DMS53 treated with DMSO at 0.1 percent for 48 hours (cell line): ENCODE results near the gene THTPA.
A peak's percentile ranks its signal among the peaks of the same experiment; 100 is the strongest.
"Not testable (repeated sequence)": the region's sequence is repeated elsewhere in the genome, so short reads cannot be mapped to it uniquely, and the experiment has no call there.

Experiments used
- DNase-seq: peaks from one replicate; lab custom pipeline; 2025; ENCODE audit not compliant: unreplicated experiment; lab: John Stamatoyannopoulos, UW

THTPA gene

DNA sequence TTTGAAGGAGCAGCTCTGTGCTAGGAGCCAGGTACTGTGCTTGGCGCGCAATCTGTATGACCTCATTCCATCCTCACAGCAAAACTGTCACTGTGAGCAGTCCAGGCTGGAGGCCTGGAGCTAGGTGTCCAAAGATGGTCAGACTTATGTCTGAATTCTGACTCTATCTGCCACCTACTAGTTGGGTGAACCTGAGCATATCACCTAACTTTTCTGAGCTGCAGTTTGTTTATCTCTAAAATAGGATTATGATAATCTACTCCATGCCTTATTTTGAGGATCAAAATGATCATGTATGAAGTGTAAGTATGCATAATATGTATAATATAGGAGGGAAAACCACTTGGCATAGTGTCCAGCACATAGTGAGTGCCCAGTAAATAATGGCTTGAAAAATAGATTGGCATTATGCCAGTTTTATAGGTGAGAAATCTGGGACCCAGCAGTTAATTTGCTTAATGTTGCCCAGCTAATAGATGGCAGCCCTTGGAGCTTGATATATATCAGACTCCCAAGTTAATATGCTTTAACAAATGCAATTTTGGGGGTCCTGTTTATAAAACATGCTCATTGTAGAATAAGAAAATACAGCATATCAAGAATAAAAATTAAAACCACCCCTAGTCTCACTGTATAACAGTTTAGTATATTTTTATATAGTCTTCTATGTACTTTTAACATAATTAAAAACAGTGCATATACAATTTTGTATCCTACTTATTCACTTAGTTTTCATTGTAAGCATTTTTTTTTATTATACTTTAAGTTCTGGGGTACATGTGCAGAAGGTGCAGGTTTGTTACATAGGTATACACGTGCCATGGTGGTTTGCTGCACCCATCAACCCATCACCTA, 27.1 kb downstream of the THTPA start:
- DNase-seq, result no peak

DNA sequence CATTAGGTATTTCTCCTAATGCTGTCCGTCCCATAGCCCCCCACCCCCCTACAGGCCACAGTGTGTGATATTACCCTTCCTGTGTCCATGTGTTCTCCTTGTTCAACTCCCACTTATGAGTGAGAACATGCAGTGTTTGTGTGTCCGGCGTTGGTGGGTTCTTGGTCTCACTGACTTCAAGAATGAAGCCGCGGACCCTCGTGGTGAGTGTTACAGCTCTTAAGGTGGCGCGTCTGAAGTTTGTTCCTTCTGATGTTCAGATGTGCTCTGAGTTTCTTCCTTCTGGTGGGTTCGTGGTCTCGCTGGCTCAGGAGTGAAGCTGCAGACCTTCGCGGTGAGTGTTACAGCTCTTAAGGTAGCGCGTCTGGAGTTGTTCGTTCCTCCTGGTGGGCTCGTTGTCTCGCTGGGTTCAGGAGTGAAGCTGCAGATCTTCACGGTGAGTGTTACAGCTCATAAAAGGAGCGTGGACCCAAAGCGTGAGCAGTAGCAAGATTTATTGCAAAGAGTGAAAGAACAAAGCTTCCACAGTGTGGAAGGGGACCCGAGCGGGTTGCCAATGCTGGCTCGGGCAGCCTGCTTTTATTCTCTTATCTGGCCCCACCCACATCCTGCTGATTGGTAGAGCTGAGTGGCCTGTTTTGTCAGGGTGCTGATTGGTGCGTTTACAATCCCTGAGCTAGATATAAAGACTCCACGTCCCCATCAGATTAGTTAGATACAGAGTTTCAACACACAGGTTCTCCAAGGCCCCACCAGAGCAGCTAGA, 27.9 kb downstream of the THTPA start:
- DNase-seq, result not testable (repeated sequence)

DNA sequence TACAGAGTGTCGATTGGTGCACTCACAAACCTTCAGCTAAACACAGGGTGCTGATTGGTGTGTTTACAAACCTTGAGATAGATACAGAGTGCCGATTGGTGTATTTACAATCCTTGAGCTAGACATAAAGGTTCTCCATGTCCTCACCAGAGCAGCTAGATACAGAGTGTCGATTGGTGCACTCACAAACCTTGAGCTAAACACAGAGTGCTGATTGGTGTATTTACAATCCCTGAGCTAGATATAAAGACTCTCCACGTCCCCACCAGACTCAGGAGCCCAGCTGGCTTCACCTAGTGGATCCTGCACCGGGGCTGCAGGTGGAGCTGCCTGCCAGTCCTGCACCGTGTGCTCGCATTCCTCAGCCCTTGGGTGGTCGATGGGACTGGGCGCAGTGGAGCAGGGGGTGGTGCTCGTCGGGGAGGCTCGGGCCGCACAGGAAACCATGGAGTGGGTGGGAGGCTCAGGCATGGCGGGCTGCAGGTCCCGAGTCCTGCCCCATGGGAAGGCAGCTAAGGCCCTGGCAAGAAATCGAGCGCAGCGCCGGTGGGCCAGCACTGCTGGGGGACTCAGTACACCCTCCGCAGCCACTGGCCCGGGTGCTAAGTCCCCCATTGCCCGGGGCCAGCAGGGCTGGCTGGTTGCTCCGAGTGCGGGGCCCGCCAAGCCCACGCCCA, 28.6 kb downstream of the THTPA start:
- DNase-seq, result not testable (repeated sequence)

DNA sequence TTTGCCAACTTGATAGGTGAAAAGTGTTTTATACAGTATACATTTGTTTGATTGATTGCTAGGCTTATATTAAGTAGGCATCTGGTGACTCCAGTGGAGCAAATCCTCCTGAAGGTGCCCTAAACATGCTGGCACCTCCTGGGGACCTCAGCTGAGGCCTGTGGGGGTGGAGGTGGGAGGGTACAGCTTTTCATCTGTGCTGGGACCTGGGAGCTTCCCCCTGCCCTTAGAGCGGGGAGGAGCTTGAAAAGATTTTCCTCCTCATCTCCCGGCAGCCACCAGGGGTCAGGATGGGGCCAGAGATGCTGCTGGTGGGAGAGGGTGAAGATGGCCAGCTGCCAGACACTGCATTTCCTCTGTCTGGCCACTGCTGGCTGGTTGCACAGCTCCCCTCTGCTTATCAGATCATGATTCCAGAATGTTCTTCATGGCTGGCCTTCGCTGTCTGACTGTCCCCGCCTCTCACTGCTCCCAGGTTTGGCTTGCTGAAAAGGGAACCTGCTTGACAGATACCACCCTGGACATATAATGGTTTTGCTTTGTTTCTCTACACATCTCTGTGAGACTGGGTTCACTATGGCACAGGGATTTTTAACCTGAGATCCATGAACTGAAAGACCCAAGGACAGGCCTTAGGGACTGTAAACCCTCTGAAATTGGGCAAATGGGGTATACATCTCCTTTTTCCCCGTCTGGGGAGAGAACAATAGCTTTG, 33.0 kb downstream of the THTPA start:
- peak; percentile 82 for DNase-seq

DNA sequence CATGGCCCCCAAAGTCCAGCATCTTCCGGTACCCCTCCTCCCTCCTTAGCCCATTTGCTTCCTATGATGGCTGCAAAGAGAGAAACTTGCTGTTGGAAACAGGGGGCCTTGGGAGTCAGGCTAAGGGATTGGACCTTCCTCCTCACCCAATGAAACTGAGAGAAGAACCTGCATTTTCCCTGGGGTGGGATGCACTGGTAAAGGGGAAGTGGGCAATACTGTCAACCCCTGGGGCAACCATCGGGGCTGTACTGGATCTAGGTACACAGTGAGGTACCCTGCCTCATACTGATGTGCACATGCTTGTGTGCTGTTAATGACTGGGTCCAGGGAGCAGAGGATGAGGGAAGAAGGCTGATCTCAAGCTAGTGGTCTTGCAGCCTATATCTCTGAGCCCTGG, 33.5 kb downstream of the THTPA start:
- no peak for DNase-seq

DNA sequence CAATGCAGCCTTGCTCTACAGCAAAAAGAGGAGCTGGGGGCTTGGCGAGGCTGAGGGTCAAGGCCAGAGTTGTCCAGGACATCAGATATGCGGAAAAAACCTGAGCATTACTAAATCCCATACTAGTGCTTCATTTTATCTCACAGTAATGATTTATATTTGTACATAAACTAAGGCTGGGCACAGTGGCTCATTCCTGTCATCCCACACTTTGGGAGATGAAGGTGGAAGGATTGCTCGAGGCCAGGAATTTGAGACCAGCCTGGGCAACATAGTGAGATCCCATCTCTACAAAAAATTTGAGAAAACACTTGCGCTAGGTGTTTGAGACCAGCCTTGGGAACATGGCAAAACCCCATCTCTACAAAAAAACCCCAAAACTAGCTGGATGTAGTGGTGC, 34.1 kb downstream of the THTPA start:
- DNase-seq, result no peak

DNA sequence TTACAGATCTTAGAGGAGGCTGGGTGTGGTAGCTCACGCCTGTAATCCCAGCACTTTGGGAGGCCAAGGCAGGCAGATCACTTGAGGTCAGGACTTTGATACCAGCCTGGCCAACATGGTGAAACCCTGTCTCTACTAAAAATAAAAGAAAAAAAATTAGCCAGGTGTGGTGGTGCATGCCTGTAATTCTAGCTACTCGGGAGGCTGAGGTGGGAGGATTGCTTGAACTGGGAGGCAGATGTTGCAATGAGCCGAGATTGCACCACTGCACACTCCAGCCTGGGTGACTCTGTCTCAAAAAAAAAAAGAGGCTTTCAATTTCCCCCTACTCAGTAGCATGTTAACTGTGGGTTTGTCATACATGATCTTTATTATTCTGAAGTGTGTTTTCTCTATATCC, 38.1 kb downstream of the THTPA start:
- not testable (repeated sequence) for DNase-seq

DNA sequence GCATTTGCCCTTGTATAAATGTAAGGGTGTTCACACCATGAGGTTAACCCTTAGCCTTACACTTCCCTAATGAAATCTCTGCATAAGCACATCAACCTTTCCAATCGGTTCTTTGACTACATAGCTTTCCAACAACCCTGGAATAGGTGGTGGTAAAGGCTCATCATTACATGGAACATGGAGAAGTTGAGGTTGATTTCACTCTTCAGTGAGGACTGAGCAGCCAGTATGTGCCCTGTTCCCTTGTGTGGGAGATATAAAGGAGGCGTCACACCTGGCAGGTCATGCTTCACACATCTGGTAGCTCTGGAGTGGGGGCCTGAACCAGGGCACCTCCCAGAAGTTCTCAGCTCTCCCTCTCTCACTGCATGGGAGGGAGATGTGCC, 44.2 kb downstream of the THTPA start:
- no peak for DNase-seq

DNA sequence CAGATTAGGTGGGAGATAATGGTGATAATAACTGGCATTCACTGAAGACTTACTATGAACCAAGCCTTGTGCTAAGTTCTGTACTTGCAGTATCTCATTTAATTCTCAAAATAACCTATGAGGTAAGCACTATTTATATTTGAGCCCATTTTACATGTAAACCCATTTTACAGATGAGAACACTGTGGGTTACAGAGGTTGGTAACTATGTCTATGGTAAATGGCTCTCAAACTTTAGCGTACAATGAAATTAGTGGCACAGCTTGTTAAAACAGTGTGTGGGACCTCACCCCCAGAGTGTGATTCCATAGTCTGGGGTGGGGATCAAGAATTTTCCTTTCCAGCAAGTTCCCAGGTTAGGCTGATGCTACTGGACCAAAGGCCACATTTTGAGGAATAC, 44.7 kb downstream of the THTPA start:
- DNase-seq, result no peak

DNA sequence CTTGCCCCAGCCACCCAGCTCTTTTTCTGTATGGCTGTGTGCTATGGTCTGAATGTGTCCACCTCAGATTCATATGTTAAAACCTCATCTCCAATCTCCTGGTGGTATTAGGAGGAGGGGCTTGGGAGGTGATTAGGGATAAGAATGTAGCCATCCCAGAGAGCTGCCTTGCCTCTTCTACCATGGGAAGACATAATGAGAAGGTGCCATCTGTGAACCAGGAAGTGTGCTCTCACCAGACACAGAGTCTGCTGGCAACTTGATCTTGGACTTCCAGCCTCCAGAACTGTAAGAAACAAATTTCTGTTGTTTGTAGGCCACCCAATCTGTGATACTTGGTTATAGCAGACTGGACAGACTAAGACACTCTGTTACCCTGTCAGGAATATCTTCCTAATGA, 45.4 kb downstream of the THTPA start:
- no peak for DNase-seq

DNA sequence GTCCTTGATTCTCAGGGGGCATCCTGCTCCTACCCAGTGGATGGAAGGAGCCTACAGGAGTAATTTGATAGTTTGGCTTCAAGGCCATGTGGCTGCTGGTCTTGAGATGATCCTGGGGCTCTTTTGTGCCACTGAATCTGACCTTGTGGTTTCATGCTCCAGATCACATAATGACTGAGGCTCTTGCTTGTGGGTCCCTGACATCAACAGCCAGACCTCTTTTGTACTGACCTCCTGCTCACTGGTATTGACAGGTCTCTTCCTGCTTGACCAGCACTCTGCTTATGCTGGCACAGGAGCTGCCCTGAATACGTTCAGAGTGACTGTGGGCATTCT, 45.7 kb downstream of the THTPA start:
- peak; percentile 8 for DNase-seq

DNA sequence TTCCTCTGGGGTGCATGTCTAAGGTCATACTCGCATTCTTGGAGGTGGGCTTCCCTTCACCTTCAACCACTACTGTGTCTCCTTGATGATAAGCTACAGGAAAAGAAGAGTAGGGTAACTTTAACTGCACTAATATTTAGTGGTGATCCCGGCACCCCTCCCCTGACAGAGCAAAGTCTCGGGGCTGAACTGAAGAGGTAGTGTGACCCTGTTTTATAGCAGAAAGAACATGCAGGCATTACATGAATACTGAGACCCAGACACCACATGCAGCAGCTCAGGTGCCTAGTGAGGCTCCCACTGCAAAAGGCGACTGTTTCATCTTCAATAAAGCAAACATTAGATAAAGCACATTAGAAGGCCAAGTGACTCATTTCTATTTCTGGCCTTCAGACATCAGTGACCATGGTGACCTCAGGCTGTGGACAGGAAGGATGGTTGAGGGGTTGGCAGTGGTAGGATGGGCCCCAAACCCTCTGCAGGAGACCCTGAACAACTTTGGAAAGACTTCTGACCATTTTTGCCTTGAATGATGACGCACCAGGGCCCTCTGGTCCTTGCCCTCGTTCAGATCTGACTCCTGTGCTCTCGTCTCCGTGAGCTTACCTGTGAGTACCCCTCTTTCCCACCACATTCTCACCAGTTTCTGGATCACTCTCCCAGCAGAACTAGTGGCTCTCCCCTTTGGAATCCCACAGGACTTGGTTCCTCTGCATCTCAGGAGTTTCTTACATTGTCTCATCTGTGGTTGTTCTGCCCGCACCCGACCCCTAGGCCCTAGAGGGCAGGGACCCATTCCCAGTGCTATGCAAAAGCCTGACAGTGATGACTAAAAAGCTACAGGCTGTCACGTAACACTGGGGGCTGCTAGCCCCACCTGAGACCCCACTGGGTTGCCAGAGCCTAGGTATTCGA, 46.4 kb downstream of the THTPA start:
- DNase-seq, result peak; percentile 48

DNA sequence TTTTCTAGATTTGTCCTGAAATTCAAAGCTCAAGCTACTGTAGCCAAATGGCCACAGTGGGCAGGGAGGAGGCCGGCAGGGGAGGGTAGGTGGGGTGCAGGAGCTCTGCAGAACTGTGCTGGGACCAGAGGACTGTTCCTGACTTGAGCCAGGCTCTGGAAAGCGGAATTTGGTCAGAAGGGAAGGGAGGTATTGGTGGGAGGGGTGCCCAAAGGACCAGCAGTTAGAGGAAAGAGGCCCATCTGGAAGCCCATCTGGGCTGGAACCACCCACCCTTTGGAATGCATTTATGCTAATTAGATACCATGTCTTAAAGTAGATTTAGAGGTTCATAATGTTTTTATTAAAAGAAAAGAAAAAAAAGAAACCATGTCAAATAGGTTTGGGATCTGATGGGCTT, 47.0 kb downstream of the THTPA start:
- no peak for DNase-seq

DNA sequence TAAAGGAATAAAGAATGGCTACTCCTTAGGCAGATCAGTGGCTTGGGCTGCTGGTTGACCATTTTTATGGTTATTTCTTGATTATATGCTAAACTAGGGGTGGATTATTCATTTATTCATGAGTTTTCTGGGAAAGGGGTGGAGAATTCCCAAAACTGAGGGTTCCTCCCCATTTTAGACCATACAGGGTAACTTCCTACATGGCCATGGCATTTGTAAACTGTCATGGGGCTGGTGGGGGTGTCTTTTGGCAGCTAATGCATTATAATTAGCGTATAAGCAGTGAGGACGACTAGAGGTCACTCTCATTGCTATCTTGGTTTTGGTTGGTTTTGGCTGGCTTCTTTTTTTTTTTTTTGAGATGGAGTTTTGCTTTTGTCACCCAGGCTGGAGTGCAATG, 48.1 kb downstream of the THTPA start:
- no peak for DNase-seq

DNA sequence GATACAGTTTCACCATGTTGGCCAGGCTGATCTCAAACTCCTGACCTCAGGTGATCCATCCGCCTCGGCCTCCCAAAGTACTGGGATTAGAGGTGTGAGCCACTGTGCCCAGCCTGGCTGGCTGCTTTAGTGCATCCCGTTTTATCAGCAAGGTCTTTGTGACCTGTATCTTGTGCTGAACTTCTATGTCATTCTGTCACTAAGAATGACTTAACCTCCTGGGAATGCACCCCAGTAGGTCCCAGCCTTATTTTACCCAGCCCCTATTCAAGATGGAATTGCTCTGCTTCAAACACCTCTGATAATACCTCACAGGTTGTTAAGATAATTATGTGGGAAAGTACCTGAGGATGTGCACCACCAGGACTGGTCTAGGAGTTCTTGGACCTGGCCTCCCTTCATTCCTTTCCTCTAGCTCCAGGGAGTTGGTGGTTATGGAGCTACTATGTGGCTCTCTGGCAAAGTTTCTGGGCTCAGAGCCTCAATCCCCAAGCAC, 48.7 kb downstream of the THTPA start:
- no peak for DNase-seq

DNA sequence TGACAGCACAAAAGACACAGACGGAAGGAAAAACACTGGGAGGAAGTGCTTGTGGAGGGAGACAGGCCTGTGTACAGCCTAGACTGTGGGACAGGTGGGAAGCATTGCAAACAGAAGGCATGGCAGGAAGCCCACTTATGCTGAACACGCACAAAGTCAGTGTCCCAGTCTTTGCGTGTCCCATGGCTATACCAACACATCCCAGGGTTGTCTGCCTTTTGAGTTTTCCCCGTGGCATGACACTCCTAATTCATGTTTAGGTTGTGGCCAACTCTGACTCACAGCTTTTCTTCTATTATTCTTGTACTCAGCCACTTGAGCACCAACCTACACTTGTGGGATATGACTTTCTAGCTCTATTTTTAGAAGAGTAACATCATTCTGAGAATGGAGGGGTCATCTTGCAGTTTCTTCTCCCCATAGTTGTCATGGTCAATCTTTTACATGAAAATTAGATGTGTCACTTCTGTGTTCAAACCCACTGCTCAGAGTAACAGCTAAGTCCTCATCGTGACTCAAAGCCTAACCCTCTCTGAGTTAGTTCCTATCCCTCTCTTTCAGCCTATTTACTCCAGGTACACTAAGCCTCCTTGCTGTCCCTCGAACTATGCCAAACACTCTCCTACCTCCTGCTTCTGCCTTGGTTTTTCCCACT, 50.0 kb downstream of the THTPA start:
- no peak for DNase-seq

DNA sequence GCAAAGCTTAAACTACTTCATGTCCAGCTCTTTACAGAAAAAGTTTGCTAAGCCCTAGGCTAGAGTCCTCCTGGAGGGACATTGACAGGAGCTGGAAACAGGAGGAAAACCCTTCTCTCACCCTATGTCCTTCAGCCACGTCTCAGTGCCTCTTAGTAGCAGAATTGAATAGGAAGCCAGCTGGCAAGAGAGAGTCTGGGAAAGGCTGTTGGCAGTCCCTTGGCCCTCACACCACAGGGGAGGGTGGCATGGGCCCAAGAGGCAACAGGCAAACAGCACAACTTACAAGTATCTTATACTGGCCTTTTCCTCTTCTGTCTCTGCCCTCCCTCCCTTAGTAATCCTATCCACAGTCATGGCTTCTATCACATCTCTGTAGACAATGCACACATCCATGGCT, 52.4 kb downstream of the THTPA start:
- DNase-seq, result no peak

DNA sequence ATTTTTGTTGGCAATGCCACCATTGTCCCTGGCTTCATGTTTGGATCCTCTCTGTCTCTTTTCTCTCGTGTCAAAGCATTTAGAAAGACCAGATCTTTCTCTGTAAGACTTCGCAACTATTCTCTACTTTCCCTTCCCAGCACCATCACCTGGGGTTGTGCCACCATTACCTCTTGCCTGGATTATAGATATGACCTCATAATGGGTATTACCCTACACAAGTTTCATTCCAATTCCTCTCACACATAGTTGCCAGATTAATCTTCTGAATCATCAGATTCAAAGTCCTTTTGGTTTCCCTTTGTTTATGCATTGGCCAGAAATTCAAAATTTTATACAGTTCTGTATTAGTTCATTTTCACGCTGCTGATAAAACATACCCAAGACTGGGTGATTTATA, 52.9 kb downstream of the THTPA start:
- no peak for DNase-seq

DNA sequence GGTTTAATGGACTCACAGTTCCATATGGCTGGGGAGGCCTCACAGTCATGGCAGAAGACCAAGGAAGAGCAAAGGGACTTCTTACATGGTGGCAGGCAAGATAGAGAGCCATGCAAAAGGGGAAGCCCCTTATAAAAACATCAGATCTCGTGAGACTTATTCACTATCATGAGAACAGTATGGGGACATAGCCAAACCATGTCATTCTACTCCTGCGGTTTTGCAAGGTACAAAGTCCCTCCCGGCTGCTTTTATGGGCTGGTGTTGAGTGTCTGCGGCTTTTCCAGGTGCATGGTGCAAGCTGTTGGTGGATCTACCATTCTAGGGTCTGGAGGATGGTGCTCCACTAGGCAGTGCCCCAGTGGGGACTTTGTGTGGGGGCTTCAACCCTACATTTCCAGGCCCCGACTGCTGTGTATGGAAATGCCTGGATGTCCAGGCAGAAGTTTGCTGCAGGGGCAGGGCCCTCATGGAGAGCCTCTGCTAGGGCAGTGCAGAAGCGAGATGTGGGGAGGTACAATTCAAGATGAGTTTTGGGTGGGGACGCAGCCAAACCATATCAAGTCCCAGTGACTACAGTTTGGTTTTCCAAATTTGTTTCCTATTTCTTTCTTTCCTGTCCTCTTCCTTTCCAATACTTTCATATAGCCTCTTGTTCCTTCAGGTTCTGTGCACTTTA, 53.5 kb downstream of the THTPA start:
- not testable (repeated sequence) for DNase-seq
